Peyer's patch (tissue), 4 donors: ENCODE measurements around the gene MICAL3. TPM values are rescaled to one million over a fixed set of nuclear protein-coding genes. Genes with fewer than 3 reads are reported as not detected.
"Not testable (repeated sequence)": the region's sequence is repeated elsewhere in the genome, so short reads cannot be mapped to it uniquely, and the experiment has no call there.

Experiments
- DNase-seq, 3 donors: peaks; one replicate each; pipeline ENCODE4 v3.0.0-alpha.2; 2017 to 2019
- H3K27ac ChIP-seq, 4 donors: fragments of 200-600 bp; sonication (generic); one replicate each; pipeline ENCODE4 v1.5.1; 2016 to 2019
- H3K27me3 ChIP-seq, 2 donors: fragments of 200-600 bp; sonication (generic); one replicate each; pipeline ENCODE4 v1.5.1; 2019
- H3K36me3 ChIP-seq, 3 donors: fragments of 200-600 bp; sonication (generic); one replicate each; pipeline ENCODE4 v1.5.1; 2016 to 2019
- H3K4me1 ChIP-seq, 4 donors: fragments of 200-600 bp; sonication (generic); one replicate each; pipeline ENCODE4 v1.5.1; 2016 to 2019
- H3K4me3 ChIP-seq, 4 donors: fragments of 200-600 bp; sonication (generic); 1 replicate in 3 of 4; 2 replicates in 1 of 4; pipeline ENCODE4 v1.5.1; 2016 to 2019; ENCODE audit warnings: mild to moderate bottlenecking in 1 of 4
- H3K9me3 ChIP-seq, 4 donors: fragments of 200-600 bp; sonication (generic); one replicate each; pipeline ENCODE4 v1.5.1; 2016 to 2019; ENCODE audit warnings: mild to moderate bottlenecking in 1 of 4
- CTCF ChIP-seq, 6 experiments: fragments of 450-650 bp in 4 of 6; fragments of 200-600 bp in 2 of 6; sonication (generic) in 1 of 6; IDR thresholded peaks; one replicate each; pipeline ENCODE4 v1.5.1; 2017 to 2019; ENCODE audit warnings: antibody characterized with exemption in 6 of 6, mild to moderate bottlenecking in 3 of 6, moderate library complexity in 1 of 6
- POLR2A ChIP-seq, 2 donors: fragments of 450-650 bp; IDR thresholded peaks; one replicate each; pipeline ENCODE4 v1.5.1; 2017; ENCODE audit warnings: antibody characterized with exemption in 2 of 2, mild to moderate bottlenecking in 2 of 2, moderate library complexity in 2 of 2
- total RNA-seq, 4 donors: library from RNA; depleted of rRNA; stranded (reverse); fragments of >200 nt; gene quantifications; one replicate each; pipeline ENCODE4 v1.1.0, GENCODE V29; 2016

The MICAL3 gene
- total RNA-seq, 4 donors from 2014 or later, result 68.5 to 99.1 (median 88.7) TPM

DNA sequence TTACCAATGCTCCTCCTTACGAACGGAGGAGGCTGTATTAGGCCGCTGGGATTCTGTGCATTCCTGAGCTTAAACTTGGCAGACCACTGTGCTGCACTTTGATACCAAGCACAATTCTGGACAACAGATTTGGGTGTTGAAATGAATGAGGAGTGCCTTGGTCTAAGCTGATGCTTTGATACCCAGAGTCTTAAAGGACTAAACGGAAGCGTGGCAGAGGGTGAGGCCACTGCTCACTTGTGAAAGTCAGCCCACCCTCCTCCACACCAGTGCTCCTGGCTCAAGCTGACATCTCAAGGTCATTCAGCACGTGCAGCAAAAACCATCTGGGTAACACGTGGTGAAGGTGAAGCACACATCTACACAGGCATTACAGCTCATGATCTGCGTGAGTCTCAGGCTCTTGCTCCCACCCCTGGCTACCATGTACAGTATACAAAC lies 85.9 kb downstream of the MICAL3 start:
- H3K36me3 ChIP-seq, result no peaks in the 10 kb centered on the region
- H3K27ac ChIP-seq, result no peak overlapping the region
- TF ChIP-seq POLR2A (IDR thresholded peaks at IDR 0.05), result no peak
- TF ChIP-seq CTCF (IDR thresholded peaks at IDR 0.05), result no peak
- H3K4me3 ChIP-seq, result no peak overlapping the region
- no peak for DNase-seq
- no peaks in the 10 kb centered on the region for H3K27me3 ChIP-seq
- H3K4me1 ChIP-seq, result no peaks in the 10 kb centered on the region
- no peaks in the 10 kb centered on the region for H3K9me3 ChIP-seq

DNA sequence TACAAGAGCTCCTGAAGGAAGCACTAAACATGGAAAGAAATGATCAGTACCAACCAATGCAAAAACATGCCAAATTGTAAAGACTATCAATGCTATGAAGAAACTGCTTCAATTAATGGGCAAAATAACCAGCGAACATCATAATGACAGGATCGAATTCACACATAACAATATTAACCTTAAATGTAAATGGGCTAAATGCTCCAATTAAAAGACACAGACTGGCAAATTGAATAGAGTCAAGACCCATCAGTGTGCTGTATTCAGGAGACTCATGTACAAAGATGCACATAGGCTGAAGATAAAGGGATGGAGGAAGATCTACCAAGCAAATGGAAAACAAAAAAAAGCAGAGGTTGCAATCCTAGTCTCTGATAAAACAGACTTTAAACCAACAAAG lies 91.9 kb downstream of the MICAL3 start:
- not testable (repeated sequence) for H3K27me3 ChIP-seq, H3K4me3 ChIP-seq, DNase-seq, H3K36me3 ChIP-seq, H3K9me3 ChIP-seq, H3K27ac ChIP-seq
- peaks cover 0 to 15% (median 0%) of the 10 kb centered on the region in 4 donors for H3K4me1 ChIP-seq

GRCh38 chr22:17931400-17931825 lies 92.9 kb downstream of the MICAL3 start:
- H3K4me1 ChIP-seq, result peaks cover 0 to 15% (median 0%) of the 10 kb centered on the region in 4 donors
- no peaks in the 10 kb centered on the region for H3K27me3 ChIP-seq
- H3K36me3 ChIP-seq, result no peaks in the 10 kb centered on the region
- TF ChIP-seq POLR2A (IDR thresholded peaks at IDR 0.05) (no peak), CTCF (IDR thresholded peaks at IDR 0.05) (no peak)
- H3K4me3 ChIP-seq, result no peak overlapping the region
- no peaks in the 10 kb centered on the region for H3K9me3 ChIP-seq
- DNase-seq, result peak in 2 of 3 donors; percentile 57 to 61
- H3K27ac ChIP-seq, result no peak overlapping the region

DNA sequence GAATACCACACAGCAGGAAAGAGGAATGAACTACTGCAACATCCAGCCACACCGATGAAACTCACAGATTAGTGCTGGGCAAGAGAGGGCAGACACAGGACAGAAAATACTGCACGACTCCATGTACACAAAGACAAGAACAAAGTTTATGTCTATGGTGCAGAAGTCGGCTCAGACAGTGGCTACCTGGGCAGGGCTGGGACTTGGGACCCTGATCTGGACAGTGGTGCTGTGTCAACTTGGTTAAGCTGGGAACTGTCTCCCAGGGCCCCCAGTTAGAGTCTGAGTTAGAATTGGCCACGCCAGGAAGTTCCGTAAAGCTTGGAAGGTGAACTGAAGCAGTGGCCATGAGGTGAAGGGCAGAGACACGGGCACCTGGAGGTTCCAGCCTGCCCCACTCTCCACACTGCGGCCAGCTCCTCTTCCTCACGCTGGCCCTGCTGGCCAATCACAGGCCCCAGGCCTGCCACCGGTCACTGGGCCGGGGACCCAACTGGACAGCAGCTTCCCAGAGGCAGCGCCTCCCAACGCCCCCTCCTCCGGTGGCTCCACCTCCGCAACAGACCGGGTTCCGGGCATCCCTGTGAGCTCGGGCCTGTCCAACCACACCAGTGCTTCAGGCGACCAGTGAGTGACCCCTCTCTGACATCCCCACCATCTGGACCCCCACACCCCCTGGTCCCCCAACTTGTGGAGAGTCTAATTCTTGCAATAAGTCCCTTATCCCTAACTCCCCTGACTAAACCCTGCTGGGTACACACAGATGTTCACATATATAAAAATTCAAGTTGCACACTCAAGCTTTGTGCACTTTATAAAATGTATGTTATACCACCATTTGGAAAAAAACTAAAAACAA lies 93.7 kb downstream of the MICAL3 start:
- Histone ChIP-seq H3K36me3 (no peaks in the 10 kb centered on the region), H3K4me3 (no peak overlapping the region), H3K9me3 (no peaks in the 10 kb centered on the region), H3K27me3 (no peaks in the 10 kb centered on the region), H3K4me1 (peaks cover 0 to 15% (median 0%) of the 10 kb centered on the region in 4 donors), H3K27ac (no peak overlapping the region)
- DNase-seq, result peak in 1 of 3 donors; percentile 40
- no peak for TF ChIP-seq CTCF (IDR thresholded peaks at IDR 0.05)

DNA sequence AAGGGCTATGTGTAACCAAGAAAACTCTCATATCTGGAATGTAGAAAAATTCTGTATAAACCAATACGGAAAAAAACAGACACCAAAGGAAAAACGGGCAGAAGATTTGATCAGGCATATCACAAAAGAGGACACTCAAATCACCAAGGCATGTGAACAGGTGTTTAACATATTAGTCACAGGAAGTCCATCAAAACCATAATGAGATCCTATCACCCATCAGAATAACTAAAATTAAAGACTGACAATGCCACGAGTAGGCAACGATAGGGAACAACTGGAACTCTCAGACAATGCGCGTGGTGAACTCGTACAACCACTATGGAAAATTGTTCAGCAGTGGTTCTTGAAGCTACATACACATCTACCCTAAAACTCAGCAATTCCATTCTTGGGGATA lies 94.5 kb downstream of the MICAL3 start:
- H3K4me3 ChIP-seq, result no peak overlapping the region
- TF ChIP-seq CTCF (IDR thresholded peaks at IDR 0.05), result no peak
- TF ChIP-seq POLR2A (IDR thresholded peaks at IDR 0.05), result no peak
- DNase-seq, result peak in 1 of 3 donors; percentile 6
- H3K27me3 ChIP-seq, result no peaks in the 10 kb centered on the region
- no peaks in the 10 kb centered on the region for H3K36me3 ChIP-seq
- no peak overlapping the region for H3K27ac ChIP-seq
- H3K4me1 ChIP-seq, result peaks cover 0 to 15% (median 0%) of the 10 kb centered on the region in 4 donors
- H3K9me3 ChIP-seq, result no peaks in the 10 kb centered on the region

DNA sequence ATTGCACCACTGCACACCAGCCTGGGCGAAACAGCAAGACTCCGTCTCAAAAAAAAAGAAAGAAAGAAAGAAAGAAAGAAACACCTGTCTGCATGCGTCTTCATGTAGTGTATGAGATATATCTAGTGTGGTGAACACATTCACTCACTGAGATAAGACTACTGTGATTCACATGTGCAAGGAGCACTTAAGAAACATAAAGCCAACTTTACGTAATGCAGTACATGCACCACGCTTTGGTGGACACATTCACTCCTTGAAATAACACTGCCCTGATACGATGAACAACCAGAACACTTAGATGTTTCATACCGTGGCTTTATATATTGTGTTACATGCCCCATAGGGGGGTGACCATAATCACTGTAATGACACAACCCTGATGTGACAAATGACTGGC lies 96.0 kb downstream of the MICAL3 start:
- peaks cover 0 to 22% (median 1%) of the 10 kb centered on the region in 4 donors for H3K4me1 ChIP-seq
- H3K9me3 ChIP-seq, result no peaks in the 10 kb centered on the region
- H3K36me3 ChIP-seq, result no peaks in the 10 kb centered on the region
- DNase-seq, result peak in 1 of 3 donors; percentile 2
- TF ChIP-seq CTCF (IDR thresholded peaks at IDR 0.05), result no peak
- no peak for TF ChIP-seq POLR2A (IDR thresholded peaks at IDR 0.05)
- no peak overlapping the region for H3K27ac ChIP-seq
- no peaks in the 10 kb centered on the region for H3K27me3 ChIP-seq
- H3K4me3 ChIP-seq, result no peak overlapping the region
